DMS 273 (cell line): Measurements from ENCODE around the gene KAZN.
"Not testable (repeated sequence)": the region's sequence is repeated elsewhere in the genome, so short reads cannot be mapped to it uniquely, and the experiment has no call there.

ENCODE experiments used
- DNase-seq: peaks from one replicate; lab custom pipeline; 2025; ENCODE audit not compliant: unreplicated experiment; lab: John Stamatoyannopoulos, UW

KAZN gene

DNA sequence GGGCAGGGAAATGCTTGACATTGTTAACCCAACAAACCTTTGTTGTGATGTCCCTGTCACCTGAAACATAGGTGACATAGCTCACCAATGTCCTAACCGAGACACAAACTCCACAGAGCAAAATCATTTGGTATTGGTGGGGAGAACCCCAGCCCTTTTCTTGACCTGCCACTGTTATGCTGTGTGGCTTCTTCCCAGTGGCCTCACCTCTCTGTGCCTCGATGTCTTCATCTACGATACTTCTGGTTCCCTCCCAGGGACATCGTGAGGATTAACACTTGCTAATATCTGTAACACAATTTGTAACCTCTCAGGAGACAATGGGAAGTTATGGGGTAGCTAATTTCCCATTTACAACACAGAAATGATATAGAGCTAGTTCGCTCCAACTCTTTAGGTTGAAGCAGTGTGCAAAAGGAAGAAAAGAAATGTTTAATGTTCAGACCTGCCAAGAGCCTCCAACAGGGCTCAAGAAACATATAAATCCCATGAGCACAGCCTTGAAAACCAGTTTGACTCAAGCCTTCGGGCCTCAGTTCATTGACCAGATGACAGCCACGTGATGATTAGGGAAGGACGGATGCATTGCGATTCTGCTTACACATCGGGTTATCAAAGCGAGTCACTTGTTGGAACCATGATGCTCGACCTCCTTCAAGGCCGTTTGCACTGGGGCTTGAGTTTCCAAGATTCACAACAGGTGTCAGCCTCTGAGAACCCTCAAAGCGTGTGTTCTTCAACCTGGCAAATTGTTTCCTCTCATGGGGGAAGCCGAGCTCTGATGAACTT lies 517.3 kb downstream of the KAZN start:
- DNase-seq, result no peak

GRCh38 chr1:15116966-15117365 lies 518.5 kb downstream of the KAZN start:
- DNase-seq, result no peak

GRCh38 chr1:15117671-15118325 lies 519.3 kb downstream of the KAZN start:
- DNase-seq, result no peak

GRCh38 chr1:15118579-15118978 lies 520.1 kb downstream of the KAZN start:
- DNase-seq, result no peak

GRCh38 chr1:15120251-15120945 lies 521.9 kb downstream of the KAZN start:
- peak; percentile 61 for DNase-seq

GRCh38 chr1:15122331-15122730 lies 523.8 kb downstream of the KAZN start:
- no peak for DNase-seq

- peak; percentile 48 for DNase-seq
These were observed 524.8 kb downstream of the KAZN start for GRCh38 chr1:15123270-15123669.

DNA sequence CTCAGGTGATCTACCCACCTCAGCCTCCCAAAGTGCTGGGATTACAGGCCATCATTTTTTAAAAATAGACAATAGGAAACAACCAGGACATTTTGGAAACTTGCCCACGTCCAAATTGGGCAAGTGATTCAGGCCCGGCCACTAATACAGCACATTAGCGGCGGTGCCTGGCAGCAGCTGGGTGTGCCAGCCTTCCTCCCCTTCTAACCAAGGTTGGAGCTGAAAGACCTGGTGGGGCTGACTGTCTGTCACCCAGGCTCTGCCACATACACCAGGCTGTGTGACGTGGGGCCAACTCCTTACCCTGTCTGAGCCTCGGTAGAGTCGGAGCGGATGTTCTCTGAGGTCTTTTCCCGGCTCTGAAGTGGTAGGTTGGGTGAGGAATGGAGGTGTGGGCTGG lies 525.4 kb downstream of the KAZN start:
- DNase-seq, result no peak

DNA sequence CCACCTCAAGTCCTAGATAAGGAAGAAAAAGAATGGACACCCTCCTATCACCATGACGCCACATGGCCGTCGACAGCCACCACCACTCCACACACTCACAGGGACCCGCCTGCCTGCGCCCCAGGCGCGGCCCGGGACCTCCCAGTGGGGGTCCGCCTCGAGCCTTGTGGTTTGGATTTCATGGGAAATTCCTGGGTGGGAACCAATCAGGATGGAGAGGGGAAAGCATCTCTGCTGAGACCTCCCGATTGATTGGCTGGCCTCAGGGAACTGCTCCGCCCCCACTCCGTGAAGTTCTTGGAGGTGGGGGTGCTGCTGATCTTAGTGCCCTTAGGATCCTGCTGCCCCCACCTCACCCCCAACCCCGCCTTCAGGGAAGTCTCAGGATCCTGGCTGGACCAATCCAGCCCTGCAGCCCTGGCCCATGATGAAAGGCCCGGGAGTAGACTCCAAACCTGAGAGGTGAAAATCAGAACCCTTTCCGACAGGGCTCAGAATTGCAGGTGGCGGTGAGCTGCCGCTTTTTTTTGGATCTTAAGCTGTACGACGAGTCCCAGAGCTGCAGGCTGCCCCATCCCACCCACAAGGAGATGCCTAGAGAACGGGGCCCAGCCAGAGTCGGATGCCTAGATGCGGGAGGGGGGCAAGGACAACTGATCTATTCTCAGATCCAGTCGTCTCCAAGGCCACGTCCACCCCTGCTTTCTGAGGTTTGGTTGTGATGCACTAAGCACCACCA lies 526.0 kb downstream of the KAZN start:
- no peak for DNase-seq

GRCh38 chr1:15125101-15125745 lies 526.7 kb downstream of the KAZN start:
- DNase-seq, result no peak

- DNase-seq, result no peak
These were observed 529.6 kb downstream of the KAZN start for GRCh38 chr1:15128077-15128476.

DNA sequence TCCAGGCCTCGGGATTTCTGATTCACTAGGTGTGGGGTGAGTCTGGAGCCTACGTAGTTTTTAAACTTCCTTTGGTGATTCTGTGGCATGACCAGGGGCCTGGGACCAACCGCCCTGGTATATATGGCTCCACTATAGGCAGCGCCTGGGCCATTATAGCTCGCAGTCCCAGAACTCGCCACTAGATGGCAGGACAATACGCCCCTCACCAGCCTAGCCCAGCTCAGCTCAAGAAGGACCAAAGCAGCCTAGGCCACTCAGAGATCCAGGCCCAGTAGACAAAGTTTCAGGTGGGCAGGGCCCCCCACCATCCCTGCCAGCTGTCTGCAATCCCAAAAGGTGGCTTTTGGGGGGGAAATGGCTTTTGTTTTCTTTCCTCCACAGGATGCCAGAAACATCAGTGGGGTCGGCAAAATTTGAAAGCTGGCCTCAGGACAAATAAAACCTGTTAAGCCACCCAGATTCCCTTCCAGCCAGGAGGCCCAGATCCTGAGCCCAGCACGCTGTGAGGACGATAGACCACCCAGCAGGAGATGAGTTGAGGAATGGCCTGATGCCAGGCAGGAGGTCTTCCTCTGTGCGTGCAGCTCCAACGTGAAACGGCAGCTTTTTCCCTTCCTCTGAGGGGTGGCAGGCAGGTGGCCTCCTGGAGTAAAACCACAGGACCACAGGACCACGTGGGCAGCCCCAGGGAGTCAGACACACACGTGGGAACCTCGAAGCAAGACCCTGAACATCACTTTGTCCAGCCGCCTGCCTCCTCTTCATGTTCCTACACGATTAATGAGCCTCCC lies 530.2 kb downstream of the KAZN start:
- peak; percentile 89 for DNase-seq

DNA sequence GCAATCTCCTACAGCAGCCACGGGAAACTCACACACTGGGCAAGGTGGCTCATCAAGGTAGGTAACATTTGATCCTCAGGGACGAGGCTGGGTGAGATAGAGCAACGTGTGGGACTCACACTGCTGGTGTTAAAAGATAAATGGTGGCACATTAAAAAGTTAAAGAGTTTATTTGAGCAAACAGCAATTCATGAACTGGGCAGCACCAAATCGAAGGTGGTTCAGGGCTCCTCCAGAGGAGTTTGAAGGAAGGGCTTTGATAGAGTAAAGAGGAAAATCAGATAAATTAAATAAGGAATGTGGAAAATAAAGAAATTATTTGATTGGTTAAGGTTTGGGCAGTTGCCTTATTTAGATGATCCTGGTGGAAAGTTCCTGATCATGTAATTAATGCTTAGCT lies 531.5 kb downstream of the KAZN start:
- DNase-seq, result no peak

GRCh38 chr1:15130607-15131006 lies 532.1 kb downstream of the KAZN start:
- DNase-seq, result no peak

DNA sequence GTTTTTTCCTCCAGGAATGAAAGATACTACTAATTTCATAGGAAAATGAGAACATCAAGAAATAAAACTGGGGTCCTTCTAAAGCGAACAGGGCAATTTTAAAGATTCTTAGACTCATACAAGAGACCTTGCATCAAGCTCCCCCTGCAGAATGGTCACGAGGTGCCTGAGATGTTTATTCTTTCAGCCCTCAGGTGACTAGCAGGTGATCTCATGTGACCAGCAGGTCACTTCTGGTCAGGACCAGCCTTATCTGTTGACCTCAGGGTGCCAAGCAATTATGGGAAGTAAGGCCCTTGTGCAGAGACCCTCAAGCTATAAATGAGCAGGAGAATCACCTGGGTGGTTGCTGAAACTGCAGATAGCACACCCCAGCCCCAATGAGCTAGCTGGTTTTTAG lies 534.5 kb downstream of the KAZN start:
- DNase-seq, result no peak

DNA sequence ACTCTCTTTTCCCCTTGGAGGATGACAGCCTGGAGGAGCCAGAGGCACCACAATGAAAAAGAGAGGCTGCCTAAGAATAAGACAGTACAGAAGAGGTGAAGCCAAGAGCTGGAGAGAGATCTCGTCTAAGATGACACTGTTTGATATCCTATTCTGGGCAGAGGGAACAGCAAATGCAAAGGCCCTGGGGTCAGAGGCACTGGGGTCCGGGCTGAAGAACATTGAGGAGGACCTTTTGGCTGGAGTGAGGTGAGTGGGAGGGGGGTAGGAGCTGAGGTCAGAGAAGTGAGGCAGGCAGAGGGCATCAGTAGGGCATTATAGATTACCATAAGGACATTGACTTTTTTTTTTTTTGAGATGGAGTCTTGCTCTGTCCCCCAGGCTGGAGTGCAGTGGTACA lies 535.8 kb downstream of the KAZN start:
- no peak for DNase-seq

GRCh38 chr1:15135604-15136003 lies 537.1 kb downstream of the KAZN start:
- DNase-seq, result not testable (repeated sequence)

DNA sequence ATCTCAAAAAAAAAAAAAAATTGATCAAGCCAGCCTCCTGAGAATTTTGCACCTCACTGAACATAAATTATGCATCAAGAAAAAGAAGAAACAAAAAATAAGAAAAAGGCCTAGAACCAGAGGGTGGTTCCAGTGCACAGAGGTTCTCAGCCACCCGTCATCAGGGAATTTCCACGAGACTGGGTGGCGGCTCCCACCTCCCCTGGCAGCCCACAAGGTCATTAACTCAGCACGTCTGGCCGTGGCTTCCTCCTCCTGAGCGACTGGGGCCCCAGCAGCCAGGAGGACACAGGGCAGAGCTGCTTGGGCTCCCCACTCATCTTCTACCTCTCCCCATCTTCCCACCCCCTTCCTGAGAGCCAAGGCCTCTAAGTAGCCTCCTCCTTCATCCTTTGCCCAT lies 539.3 kb downstream of the KAZN start:
- DNase-seq, result no peak

DNA sequence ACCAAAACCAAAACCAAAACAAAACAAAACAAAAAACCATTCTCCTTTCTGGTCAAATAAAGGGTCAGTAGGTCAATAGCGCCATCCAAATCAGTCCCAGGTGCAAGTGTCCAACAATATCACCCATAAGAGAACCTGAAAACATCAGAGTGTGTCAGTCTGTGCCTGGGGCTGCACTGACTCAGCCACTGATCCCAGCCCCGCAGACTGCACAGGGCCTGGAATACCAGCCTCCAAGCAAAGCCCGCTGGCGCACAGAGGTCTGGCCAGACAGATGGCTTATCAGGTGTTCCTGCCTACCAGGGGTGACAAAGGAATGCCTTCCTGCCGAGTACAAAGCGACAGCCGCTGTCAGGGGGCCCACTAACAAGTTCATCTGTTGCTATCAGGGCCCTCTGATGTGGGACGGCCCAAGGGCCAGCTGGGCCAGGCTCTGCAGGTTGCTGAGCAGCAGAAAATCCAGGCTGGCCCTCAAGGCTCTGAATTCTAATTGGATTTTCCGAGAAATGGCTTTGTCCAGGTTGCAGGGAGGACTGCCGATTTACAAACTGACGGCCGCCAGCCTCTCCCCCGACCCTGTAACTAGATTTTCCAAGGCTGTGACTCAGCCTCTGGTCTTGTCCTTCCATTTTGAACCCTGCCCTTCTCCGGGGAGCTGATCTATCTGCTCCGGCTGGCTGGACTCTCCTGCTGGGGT lies 541.3 kb downstream of the KAZN start:
- DNase-seq, result peak; percentile 97
